IPS-NIHi11 (cell line): ENCODE results near the gene PPM1L.

ENCODE experiments used
- DNase-seq: peaks from one replicate; pipeline ENCODE4 v3.0.0; 2012; ENCODE audit warnings: mixed read lengths, low spot score

PPM1L gene

DNA sequence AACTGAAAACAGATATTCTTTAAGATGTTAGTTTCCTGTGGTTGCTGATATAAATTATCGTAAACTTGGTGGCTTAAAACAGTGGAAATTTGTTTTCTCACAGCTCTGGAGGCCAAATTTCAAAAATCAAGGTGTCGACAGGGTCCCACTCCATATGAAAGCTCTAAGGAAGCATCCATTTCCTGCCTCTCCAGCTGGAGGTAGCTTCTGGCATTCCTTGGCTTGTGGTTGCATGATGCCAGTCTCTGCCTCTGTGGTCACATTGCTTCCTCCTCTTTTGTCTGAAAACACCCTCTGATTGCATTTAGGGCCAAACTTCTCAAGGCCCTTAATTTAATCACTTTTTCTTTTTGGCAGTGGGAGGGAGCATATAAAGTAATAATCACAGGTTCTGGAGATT lies 96.8 kb downstream of the PPM1L start:
- DNase-seq, result no peak

DNA sequence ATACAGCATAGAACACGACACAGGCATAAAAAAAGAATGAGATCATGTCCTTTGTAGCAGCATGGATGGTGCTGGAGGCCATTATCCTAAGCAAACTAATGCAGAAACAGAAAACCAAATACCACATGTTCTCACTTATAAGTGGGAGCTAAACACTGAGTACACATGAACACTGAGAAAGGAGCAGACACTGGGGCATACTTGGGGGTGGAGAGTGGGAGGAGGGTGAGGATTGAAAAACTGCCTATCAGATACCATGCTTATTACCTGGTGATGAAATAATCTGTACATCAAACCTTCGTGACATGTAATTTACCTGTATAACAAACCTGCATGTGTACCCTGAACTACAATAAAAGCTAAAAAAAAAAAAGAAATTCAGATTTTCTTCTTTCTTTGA lies 100.4 kb downstream of the PPM1L start:
- no peak for DNase-seq

DNA sequence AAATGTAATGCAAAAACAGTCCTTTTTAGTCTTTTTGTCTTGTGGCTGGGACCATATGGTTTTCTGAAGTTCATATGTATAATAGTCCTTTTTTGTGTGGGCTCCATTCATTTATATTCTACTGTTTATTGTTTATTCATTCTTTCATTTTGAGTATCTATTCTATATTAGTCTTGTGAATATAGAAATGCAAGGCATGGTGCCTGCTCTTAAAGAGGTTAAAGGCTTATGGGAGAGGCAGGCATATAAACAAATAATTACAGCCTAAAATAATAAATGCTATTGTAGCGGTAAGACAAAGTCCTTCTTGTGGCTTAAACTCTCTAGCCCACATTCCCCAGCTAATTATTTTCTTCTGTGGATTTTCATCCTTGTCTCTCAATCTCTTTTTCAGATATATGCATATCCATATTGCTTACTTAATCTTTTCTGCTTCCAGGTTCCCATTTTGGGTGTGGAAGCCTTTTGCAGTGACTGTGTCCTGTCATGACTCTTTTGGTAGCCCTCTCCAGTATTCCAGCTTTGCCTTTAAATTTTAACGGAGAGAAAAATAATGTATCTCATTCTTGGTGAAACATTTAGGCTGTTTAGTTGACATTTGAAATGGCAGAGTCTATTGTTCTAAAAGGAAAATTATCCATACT lies 101.6 kb downstream of the PPM1L start:
- no peak for DNase-seq

- no peak for DNase-seq
These were observed 104.3 kb downstream of the PPM1L start for GRCh38 chr3:160860346-160860745.

- no peak for DNase-seq
These were observed 113.8 kb downstream of the PPM1L start for GRCh38 chr3:160869825-160870224.

GRCh38 chr3:160870327-160870726 lies 114.3 kb downstream of the PPM1L start:
- peak; percentile 40 for DNase-seq

DNA sequence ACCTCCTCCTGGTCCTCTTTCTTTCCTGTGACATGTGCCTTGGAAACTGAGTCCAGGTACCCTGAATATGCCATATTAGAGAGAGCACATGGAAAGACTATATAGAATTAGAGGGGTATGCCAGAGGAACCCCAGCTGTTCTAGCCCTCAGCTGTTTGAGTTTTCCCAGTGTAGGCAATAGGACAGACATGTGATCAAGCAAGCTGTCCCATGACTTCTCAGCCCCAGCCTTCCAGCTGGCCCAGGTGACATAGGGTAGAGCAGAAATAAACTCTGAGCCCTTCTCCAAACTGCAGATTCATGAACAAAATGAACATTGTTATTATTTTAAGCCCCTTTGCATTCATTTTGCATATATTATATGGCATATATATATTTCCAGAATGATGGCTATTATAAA lies 118.7 kb downstream of the PPM1L start:
- no peak for DNase-seq

DNA sequence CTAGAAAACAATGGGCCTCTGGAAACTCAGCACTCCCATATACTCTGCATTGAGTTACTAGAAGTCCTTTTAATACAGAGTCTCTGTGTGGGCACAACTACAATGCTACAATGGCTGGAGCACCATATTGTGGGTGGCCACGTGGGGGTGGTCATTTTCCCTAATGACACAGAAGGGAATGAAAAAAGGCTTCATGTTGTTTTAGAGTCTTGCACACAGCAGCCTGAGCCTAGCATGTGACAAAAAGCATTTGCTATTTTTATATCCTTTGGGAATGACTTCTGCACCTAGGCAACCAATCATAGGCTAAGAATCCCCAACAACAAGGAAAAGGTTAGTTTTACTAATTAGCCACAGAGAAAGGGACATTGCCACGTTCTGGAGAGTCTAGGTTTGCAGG lies 120.6 kb downstream of the PPM1L start:
- DNase-seq, result no peak

- no peak for DNase-seq
These were observed 123.8 kb downstream of the PPM1L start for GRCh38 chr3:160879859-160880258.

- no peak for DNase-seq
These were observed 127.3 kb downstream of the PPM1L start for GRCh38 chr3:160883373-160883772.

DNA sequence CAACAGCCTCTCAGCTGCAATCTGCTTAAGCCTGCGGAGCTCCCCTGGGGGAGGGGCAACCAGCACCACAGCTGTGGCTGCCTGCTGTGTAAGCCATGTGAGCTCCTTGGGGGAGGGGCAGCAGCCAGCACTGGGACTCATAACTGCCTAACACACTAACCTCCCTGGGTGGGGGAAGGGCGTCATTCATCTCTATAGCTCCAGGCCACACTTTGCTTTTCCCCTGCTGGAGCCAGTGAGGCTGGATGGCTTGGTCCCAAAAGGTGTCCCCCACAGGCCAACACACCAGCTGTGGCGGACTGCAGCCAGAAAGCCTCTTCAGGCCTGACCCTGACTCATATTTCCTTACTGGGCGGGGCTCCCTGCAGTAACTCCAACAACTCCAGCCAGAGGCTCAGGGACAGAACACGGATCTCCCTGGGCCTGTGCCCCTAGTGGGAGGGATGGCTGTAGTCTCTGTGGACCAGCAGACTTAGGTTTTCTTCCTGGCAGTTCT lies 129.8 kb downstream of the PPM1L start:
- DNase-seq, result no peak

GRCh38 chr3:160886421-160886820 lies 130.4 kb downstream of the PPM1L start:
- DNase-seq, result no peak

DNA sequence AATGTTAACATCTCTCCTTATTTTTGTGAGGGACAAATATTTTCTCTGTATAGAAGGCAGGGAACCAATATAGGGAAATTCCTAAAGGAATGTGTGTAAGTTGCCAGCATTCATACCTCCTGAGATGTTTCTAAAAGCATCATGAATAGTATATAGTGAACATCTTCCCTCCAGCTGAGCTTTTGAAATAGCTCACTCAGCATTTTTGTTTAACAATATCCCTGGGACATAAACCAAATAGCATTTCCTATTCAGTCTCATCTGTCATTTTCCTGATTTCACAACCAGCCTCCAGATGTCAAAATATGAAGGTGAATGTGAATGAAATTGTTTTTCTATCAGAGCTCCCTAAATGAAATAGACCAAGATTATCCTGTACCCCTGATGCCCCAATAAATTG lies 137.2 kb downstream of the PPM1L start:
- DNase-seq, result no peak

- no peak for DNase-seq
These were observed 148.7 kb downstream of the PPM1L start for GRCh38 chr3:160904691-160905090.

DNA sequence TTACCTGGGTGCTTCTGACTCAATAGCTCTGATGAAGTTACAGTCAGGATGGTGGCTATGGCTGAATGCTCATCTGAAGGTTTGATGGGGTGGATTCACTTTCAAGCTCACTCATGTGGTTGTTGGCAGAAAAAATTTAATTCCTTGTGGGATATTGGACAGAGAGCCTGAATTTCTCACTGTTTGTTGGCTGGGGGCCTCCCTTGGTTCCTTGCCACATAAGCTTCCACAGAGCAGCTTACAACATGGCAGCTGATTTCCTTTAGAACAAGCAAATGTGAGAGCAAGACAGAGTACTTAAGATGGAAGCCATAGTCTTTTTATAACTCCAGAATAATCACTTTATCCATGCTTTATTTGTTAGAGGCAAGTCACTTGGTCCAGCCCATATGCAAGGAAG lies 150.6 kb downstream of the PPM1L start:
- no peak for DNase-seq

- DNase-seq, result no peak
These were observed 153.9 kb downstream of the PPM1L start for GRCh38 chr3:160909917-160910316.

GRCh38 chr3:160911411-160911810 lies 155.4 kb downstream of the PPM1L start:
- DNase-seq, result no peak

DNA sequence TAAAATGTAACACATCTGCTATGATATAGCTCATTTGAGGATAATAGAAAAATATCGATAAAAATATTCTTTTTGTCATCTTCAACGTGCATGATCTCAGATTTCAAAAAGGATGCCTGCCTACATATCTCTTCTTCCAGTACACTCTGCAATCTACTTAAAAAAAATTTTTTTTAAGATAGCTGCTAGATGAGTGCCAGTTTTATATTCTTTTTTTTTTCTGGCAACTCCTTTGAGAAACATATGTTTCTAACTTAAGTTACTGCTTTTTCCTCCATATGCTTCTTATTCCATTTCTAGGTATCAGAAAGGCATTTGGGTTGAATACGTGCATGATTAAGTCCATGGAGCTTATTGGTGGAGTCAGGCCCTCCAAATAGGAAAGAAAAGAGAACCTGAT lies 160.4 kb downstream of the PPM1L start:
- DNase-seq, result no peak

GRCh38 chr3:160919942-160920341 lies 163.9 kb downstream of the PPM1L start:
- DNase-seq, result no peak

DNA sequence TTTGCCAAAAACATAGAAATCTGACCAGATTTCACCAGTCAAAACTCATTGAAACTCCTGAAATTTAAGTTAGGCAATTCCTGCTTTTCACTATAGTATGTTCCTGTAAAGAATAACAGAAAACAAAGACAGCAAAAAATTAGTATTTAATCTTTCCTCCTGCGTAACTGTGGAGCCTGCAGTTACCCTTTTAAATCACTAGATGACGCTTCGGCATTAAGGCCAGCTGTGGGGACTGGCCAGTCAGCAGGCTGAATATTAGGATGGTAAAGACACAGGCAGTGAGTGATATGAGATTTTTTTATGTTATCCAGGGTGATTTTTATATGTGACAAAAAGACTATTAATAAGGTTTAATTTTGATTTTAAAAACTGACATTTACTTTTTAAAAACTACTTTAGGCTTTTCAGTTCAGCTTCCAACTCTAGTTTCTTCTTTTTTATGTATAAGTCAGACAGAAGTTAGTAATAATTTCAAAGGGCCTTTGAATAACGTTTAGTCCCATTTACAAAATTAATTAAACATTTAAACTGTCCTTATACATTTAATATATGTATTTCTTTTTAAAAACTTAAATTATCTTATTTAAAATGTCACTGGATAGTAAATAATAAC lies 165.1 kb downstream of the PPM1L start:
- peak; percentile 69 for DNase-seq

GRCh38 chr3:160924776-160925175 lies 168.7 kb downstream of the PPM1L start:
- no peak for DNase-seq

DNA sequence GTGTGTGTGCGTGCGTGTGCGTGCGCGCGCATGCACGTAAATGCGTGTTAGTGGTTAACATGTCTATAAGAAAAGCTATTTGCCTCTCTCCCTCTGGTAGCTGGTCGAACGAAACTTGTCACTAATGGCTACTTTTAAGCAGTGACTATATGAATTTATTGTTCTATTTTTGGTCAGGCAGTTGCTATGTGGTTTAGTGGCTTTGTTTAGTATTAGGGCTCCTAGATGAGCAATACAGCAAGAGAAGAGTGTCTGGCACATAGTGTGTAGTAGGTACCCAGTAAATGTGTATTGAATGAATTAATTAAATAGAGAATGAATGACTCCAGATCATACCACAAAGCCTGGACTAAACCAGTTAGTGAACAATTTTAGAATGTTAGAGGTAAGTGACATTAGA lies 171.6 kb downstream of the PPM1L start:
- DNase-seq, result no peak

GRCh38 chr3:160928183-160928726 lies 172.2 kb downstream of the PPM1L start:
- no peak for DNase-seq

DNA sequence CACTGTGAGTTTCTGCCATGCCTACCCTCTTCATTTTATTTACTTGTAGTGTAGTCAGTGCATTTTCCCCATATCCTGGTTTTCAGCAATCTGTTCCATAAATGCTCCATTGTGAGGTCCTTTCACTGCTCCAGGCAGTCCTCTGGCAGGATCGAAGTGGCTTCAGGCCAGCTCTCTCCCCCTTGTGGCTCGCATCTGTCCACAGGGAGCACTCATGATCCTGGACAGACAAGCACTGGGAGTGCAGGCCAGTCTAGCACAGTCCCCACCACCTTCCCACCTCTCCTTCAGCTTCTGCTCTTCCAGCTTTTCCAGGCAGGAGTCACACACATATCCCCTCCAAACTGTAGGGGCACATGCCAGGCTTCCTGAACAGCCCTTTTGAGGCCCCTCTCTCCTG lies 173.6 kb downstream of the PPM1L start:
- DNase-seq, result no peak
